NT2/D1 (cell line): Measurements from ENCODE around the gene ADCY9.

Experiments used
- SUZ12 ChIP-seq: IDR thresholded peaks from 2 replicates; pipeline ENCODE4 v1.6.1; 2011; ENCODE audit not compliant: insufficient read length, insufficient read depth; ENCODE audit errors: extremely low read depth
- ZNF274 ChIP-seq: IDR thresholded peaks from 2 replicates; pipeline ENCODE4 v1.6.1; 2011; ENCODE audit warnings: mild to moderate bottlenecking, low read depth, low read length

DNA sequence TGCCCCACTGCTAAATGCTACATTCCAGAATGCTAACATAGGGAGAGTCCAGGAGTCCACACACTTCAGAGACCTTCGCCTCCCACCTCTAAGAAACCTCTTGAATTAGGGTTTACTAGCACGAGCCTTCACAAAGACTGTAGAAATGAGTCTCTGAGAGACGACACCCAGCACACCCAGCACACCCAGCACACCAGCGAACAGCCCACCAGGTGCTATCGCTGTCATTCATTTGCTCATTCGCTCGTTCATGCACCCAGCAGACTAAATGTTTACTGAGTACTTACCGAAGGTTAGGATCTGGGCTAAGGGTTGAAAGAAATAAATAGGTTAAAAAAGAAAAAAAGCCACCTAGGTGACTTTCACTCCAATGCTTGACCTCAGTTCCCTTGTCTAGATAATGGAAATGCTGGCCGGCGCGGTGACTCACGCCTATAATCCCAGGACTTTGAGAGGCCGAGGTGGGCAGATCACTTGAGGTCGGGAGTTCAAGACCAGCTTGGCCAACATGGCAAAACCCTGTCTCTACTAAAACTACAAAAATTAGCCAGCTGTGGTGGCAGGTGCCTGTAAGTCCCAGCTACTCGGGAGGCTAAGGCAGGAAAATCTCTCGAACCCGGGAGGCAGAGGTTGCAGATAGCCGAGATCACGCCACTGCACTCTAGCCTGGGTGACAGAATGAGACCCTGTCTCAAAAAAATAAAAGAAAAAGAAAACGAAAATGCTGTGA is 100.8 kb downstream of the ADCY9 start:
- TF ChIP-seq SUZ12 (no peak), ZNF274 (no peak)
